SK-N-SH treated with all-trans-retinoic acid at 6 μM for 48 hours (cell line): Measurements from ENCODE around the gene GALNT17.

ENCODE experiments used
- PPARA ChIP-seq: fragments of 250-450 bp; sonication (Bioruptor Pico); IDR thresholded peaks from 2 replicates; pipeline ENCODE4 v1.5.0; 2020; ENCODE audit warnings: mild to moderate bottlenecking, borderline replicate concordance
- ZNF8 ChIP-seq: fragments of 450-650 bp; formaldehyde crosslinking; IDR thresholded peaks from 2 replicates; pipeline ENCODE4 v1.5.0; 2020; ENCODE audit warnings: mild to moderate bottlenecking, moderate library complexity

- TF ChIP-seq ZNF8 (CRISPR knock-in tag) (no peak), PPARA (CRISPR knock-in tag) (no peak)
These were observed 213.4 kb downstream of the GALNT17 start for GRCh38 chr7:71345117-71345884.
